ENCODE results near the gene OR10P1. TPM values are rescaled to one million over a fixed set of nuclear protein-coding genes. Genes with fewer than 3 reads are reported as not detected.

Gene OR10P1
- total RNA-seq, 1 donor from 2014 or later, result not detected

GRCh38 chr12:55670276-55670675 lies 33.6 kb downstream of the OR10P1 start:
- DNase-seq, result no peak
- H3K27ac ChIP-seq (replicated peaks), result no peak overlapping the region
- H3K9me3 ChIP-seq (replicated peaks), result no peaks in the 10 kb centered on the region
- intact Hi-C loops (cut with micrococcal nuclease), result no loop called here
- no peak overlapping the region for H3K4me3 ChIP-seq
- H3K27me3 ChIP-seq (ENCODE audit: low read depth), result no peaks in the 10 kb centered on the region
- H3K4me1 ChIP-seq, result no peaks in the 10 kb centered on the region
- TF ChIP-seq CTCF (IDR thresholded peaks at IDR 0.05; ENCODE audit: borderline replicate concordance), result no peak
- no peaks in the 10 kb centered on the region for H3K36me3 ChIP-seq

GRCh38 chr12:55671746-55672145 lies 35.1 kb downstream of the OR10P1 start:
- intact Hi-C loops (cut with micrococcal nuclease), result no loop called here
- TF ChIP-seq CTCF (IDR thresholded peaks at IDR 0.05; ENCODE audit: borderline replicate concordance), result no peak
- no peaks in the 10 kb centered on the region for H3K4me1 ChIP-seq
- no peaks in the 10 kb centered on the region for H3K9me3 ChIP-seq (replicated peaks)
- no peak overlapping the region for H3K4me3 ChIP-seq
- no peak overlapping the region for H3K27ac ChIP-seq (replicated peaks)
- DNase-seq, result no peak
- no peaks in the 10 kb centered on the region for H3K27me3 ChIP-seq (ENCODE audit: low read depth)
- H3K36me3 ChIP-seq, result no peaks in the 10 kb centered on the region

GRCh38 chr12:55673638-55674037 lies 36.9 kb downstream of the OR10P1 start:
- no peaks in the 10 kb centered on the region for H3K27me3 ChIP-seq (ENCODE audit: low read depth)
- DNase-seq, result no peak
- H3K9me3 ChIP-seq (replicated peaks), result no peaks in the 10 kb centered on the region
- no peaks in the 10 kb centered on the region for H3K4me1 ChIP-seq
- no peak for TF ChIP-seq CTCF (IDR thresholded peaks at IDR 0.05; ENCODE audit: borderline replicate concordance)
- intact Hi-C loops (cut with micrococcal nuclease), result no loop called here
- no peaks in the 10 kb centered on the region for H3K36me3 ChIP-seq
- H3K4me3 ChIP-seq, result no peak overlapping the region
- H3K27ac ChIP-seq (replicated peaks), result no peak overlapping the region

GRCh38 chr12:55675666-55676065 lies 39.0 kb downstream of the OR10P1 start:
- peak; percentile 1 for DNase-seq
- TF ChIP-seq CTCF (IDR thresholded peaks at IDR 0.05; ENCODE audit: borderline replicate concordance), result no peak
- no peaks in the 10 kb centered on the region for H3K36me3 ChIP-seq
- no peak overlapping the region for H3K27ac ChIP-seq (replicated peaks)
- intact Hi-C loops (cut with micrococcal nuclease), result no loop called here
- no peak overlapping the region for H3K4me3 ChIP-seq
- H3K27me3 ChIP-seq (ENCODE audit: low read depth), result no peaks in the 10 kb centered on the region
- no peaks in the 10 kb centered on the region for H3K4me1 ChIP-seq
- no peaks in the 10 kb centered on the region for H3K9me3 ChIP-seq (replicated peaks)

- no peaks in the 10 kb centered on the region for H3K9me3 ChIP-seq (replicated peaks)
- H3K27me3 ChIP-seq (ENCODE audit: low read depth), result no peaks in the 10 kb centered on the region
- H3K27ac ChIP-seq (replicated peaks), result no peak overlapping the region
- no peak for TF ChIP-seq CTCF (IDR thresholded peaks at IDR 0.05; ENCODE audit: borderline replicate concordance)
- H3K4me1 ChIP-seq, result peaks cover 6% of the 10 kb centered on the region
- no peaks in the 10 kb centered on the region for H3K36me3 ChIP-seq
- intact Hi-C loops (cut with micrococcal nuclease), result no loop called here
- H3K4me3 ChIP-seq, result no peak overlapping the region
- no peak for DNase-seq
These were observed 40.0 kb downstream of the OR10P1 start for GRCh38 chr12:55676707-55677106.

GRCh38 chr12:55679691-55680090 lies 43.0 kb downstream of the OR10P1 start:
- intact Hi-C loops (cut with micrococcal nuclease), result no loop called here
- Histone ChIP-seq H3K4me3 (no peak overlapping the region), H3K27ac (replicated peaks) (no peak overlapping the region), H3K4me1 (peaks cover 24% of the 10 kb centered on the region), H3K9me3 (replicated peaks) (no peaks in the 10 kb centered on the region), H3K36me3 (no peaks in the 10 kb centered on the region), H3K27me3 (ENCODE audit: low read depth) (no peaks in the 10 kb centered on the region)
- peak; percentile 5 for DNase-seq
- no peak for TF ChIP-seq CTCF (IDR thresholded peaks at IDR 0.05; ENCODE audit: borderline replicate concordance)
